HFF-Myc (cell line): Measurements from ENCODE around the gene DLX1.
"Not testable (repeated sequence)": the region's sequence is repeated elsewhere in the genome, so short reads cannot be mapped to it uniquely, and the experiment has no call there.

Source experiments
- DNase-seq: peaks from one replicate; pipeline ENCODE4 v3.0.0-alpha.2; 2011; ENCODE audit warnings: low read depth; ENCODE audit errors: extremely low read depth
- H3K4me3 ChIP-seq: replicated peaks from 2 replicates; pipeline ENCODE4 v1.5.1; 2011; ENCODE audit warnings: low read depth, mild to moderate bottlenecking, control low read depth, low read length
- TF ChIP-seq, protein P1 (sequence below): IDR thresholded peaks from 2 replicates; pipeline ENCODE4 v1.5.1; 2012; ENCODE audit warnings: mild to moderate bottlenecking, low read depth, low read length, control low read depth; ENCODE audit errors: missing control alignments

DLX1 gene

DNA sequence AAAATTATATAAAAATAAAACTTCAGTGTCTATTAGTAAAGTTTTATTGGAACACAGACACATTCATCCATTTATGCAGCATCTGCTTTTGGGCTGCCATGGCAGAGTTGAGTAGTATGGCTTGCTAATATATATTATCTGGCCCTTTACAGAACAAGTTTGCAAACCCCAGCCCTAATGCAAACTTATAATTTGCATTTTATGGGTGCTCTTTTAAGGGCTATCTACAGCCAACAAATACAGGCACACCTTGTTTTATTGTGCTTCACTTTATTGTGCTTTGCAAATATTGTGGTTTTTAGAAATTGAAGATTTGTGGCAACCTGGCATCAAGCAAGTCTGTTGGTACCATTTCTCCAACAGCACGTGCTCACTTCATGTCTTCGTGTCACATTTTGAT, 52.6 kb downstream of the DLX1 start:
- TF ChIP-seq, protein P1, sequence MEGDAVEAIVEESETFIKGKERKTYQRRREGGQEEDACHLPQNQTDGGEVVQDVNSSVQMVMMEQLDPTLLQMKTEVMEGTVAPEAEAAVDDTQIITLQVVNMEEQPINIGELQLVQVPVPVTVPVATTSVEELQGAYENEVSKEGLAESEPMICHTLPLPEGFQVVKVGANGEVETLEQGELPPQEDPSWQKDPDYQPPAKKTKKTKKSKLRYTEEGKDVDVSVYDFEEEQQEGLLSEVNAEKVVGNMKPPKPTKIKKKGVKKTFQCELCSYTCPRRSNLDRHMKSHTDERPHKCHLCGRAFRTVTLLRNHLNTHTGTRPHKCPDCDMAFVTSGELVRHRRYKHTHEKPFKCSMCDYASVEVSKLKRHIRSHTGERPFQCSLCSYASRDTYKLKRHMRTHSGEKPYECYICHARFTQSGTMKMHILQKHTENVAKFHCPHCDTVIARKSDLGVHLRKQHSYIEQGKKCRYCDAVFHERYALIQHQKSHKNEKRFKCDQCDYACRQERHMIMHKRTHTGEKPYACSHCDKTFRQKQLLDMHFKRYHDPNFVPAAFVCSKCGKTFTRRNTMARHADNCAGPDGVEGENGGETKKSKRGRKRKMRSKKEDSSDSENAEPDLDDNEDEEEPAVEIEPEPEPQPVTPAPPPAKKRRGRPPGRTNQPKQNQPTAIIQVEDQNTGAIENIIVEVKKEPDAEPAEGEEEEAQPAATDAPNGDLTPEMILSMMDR = no peak
- DNase-seq = no peak
- H3K4me3 ChIP-seq = no peak overlapping the region

DNA sequence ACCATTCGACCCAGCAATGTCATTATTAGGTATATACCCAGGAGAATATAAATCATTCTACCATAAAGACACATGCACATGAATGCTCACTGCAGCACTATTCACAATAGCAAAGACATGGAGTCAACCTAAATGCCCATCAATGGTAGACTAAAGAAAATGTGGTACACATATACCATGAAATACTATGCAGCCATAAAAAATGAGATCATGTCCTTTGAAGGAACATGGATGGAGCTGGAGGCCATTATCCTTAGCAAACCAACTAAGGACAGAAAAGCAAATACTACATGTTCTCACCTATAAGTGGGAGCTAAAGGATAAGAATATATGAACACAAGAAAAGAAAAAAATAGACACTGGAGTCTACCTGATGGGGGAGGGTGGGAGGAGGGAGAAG, 53.4 kb downstream of the DLX1 start:
- DNase-seq, H3K4me3 ChIP-seq: not testable (repeated sequence)
